ENCODE results near the gene RAD51B.

DNA sequence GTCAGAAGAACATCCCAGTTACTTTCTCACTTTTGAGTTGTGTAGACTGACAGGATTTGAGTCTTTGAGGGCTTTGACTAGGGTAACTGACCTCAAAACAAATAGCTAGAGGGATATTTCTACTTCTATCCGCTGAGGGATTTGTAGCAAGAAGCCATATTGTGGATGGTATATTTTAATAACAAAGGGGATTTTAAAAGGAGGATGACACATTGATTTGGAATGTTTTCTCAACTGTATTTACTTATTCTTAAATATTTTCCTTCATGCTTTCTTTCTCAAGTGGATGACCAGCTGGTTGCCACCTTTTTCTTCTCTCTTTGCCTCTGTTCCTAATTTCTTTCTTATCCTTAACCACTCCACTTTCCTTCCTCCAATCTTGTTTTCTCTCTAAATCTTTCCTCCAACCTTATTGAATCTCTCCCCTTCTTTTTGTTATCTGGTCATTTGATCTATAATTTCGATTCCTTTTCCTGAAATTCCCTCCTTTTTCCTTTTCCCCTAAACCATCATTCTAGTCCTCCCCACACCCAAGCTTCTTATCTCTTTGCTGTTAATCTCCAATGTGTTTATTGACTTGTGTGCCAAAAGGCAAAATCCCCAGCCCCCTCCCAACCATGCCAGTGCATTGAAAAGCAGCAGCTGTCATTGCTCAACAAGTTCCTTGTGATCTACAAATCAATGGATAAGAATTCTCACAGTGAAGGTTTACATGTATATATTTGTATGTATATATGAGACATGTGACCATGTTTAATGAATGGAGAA, 411.6 kb downstream of the RAD51B start:
- TF ChIP-seq, protein P1, sequence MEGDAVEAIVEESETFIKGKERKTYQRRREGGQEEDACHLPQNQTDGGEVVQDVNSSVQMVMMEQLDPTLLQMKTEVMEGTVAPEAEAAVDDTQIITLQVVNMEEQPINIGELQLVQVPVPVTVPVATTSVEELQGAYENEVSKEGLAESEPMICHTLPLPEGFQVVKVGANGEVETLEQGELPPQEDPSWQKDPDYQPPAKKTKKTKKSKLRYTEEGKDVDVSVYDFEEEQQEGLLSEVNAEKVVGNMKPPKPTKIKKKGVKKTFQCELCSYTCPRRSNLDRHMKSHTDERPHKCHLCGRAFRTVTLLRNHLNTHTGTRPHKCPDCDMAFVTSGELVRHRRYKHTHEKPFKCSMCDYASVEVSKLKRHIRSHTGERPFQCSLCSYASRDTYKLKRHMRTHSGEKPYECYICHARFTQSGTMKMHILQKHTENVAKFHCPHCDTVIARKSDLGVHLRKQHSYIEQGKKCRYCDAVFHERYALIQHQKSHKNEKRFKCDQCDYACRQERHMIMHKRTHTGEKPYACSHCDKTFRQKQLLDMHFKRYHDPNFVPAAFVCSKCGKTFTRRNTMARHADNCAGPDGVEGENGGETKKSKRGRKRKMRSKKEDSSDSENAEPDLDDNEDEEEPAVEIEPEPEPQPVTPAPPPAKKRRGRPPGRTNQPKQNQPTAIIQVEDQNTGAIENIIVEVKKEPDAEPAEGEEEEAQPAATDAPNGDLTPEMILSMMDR (IDR thresholded peaks at IDR 0.05): no peak
- TF ChIP-seq POLR2AphosphoS5 (IDR thresholded peaks at IDR 0.05; ENCODE audit: low read depth, low read length): no peak
